ENCODE results near the gene BMP2K.

Gene BMP2K

DNA sequence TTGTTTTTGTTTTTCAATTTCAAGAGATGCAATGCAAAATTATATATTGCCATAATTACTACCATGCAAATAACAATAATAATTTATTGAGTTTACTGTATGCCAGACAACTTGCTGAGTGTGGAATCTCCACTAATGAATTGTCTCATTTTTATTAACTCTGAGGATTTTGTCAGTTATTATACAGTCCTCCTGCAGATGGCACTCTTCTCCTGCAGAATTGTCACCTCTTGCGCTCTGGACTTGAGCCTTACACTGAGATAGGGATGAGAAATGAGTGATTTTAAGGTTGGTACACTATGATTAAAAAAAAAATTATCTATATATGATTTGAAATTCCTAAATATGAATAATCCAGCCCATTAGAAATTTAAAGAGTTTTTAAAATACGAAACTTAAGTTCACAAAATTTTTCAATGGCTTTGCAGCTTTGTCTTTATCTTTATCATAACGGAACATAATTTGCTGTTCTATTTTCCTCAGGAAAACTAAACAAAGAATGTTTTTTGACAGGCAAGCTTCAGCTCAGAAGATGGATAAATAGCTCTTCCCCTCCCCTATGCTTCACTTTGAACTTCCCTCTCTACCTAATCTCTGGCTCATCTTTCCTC is 175.8 kb downstream of the BMP2K start:
- H3K18ac ChIP-seq (ENCODE audit: low read depth in 1 of 2, low read length in 2 of 2): no peak overlapping the region
- H4K91ac ChIP-seq (ENCODE audit: low read length): no peak overlapping the region
- no peaks in the 10 kb centered on the region for H3K9me3 ChIP-seq (ENCODE audit: control insufficient read depth, low read length)
- 78% methylated on average over 2 of the region's 3 CpGs for WGBS
- no peak overlapping the region for H3K14ac ChIP-seq (ENCODE audit: low read length in 2 of 2)
- H2BK5ac ChIP-seq (ENCODE audit: low read depth, low read length, poor library complexity, severe bottlenecking): no peak overlapping the region
- H2BK15ac ChIP-seq (ENCODE audit: low read depth, poor library complexity, severe bottlenecking): no peak overlapping the region
- no peak overlapping the region for H2AK5ac ChIP-seq (ENCODE audit: low read length, severe bottlenecking)
- no peak overlapping the region for H3K23ac ChIP-seq (ENCODE audit: low read length in 2 of 2)
- no peak overlapping the region for H3K4me3 ChIP-seq (ENCODE audit: insufficient read depth in 1 of 2, low read depth in 1 of 2, low read length in 2 of 2)
- H4K8ac ChIP-seq (ENCODE audit: low read length): no peak overlapping the region
- no peak overlapping the region for H3K4me2 ChIP-seq (ENCODE audit: low read length, poor library complexity, severe bottlenecking)
- DNase-seq: peak; percentile 56
- no peak overlapping the region for H2BK120ac ChIP-seq (ENCODE audit: low read depth, low read length)
- no peaks in the 10 kb centered on the region for H3K36me3 ChIP-seq (ENCODE audit: control insufficient read depth in 1 of 2, insufficient read depth in 2 of 2, low read depth in 1 of 2, low read length in 2 of 2)
- no peaks in the 10 kb centered on the region for H3K4me1 ChIP-seq (ENCODE audit: control insufficient read depth, insufficient read depth, low read depth, low read length)
- H3K9ac ChIP-seq (ENCODE audit: low read length): no peak overlapping the region
- H2BK12ac ChIP-seq (ENCODE audit: low read length in 2 of 2): no peak overlapping the region
- no peaks in the 10 kb centered on the region for H3K79me1 ChIP-seq (replicated peaks; ENCODE audit: low read length, poor library complexity, severe bottlenecking)
- no peak overlapping the region for H3K27ac ChIP-seq (ENCODE audit: low read length, poor library complexity, severe bottlenecking)
- no peak overlapping the region for H2AFZ ChIP-seq (ENCODE audit: low read depth, low read length)
- no peak overlapping the region for H3K4ac ChIP-seq (ENCODE audit: low read depth in 1 of 2, low read length in 2 of 2)
- H3K27me3 ChIP-seq (ENCODE audit: control insufficient read depth in 1 of 2, insufficient read depth in 1 of 2, low read length in 2 of 2): no peaks in the 10 kb centered on the region

DNA sequence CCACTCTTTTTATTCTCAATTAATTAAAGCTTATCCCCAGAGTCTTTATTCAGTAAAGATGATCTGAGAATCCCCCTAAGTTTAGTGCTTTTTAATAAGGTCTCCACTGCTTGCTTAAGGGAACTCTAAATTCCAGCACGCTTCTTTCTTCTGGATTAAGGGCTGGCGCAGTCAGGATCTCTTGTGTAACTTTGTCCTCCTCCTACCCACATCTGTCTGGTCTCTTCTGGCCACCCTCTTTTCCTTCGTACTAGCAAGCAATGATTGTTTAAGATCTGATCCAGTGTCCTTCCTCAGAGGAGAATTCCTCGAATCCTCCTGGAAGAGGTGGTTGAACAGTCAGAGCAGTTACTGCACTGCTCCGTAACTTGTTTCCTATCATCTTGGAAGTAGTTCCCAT is 177.1 kb downstream of the BMP2K start:
- no peak overlapping the region for H2AK5ac ChIP-seq (ENCODE audit: low read length, severe bottlenecking)
- no peak overlapping the region for H3K4me3 ChIP-seq (ENCODE audit: insufficient read depth in 1 of 2, low read depth in 1 of 2, low read length in 2 of 2)
- DNase-seq: no peak
- no peak overlapping the region for H3K4ac ChIP-seq (ENCODE audit: low read depth in 1 of 2, low read length in 2 of 2)
- no peaks in the 10 kb centered on the region for H3K9me3 ChIP-seq (ENCODE audit: control insufficient read depth, low read length)
- no peak overlapping the region for H4K8ac ChIP-seq (ENCODE audit: low read length)
- H2AFZ ChIP-seq (ENCODE audit: low read depth, low read length): no peak overlapping the region
- no peak overlapping the region for H3K18ac ChIP-seq (ENCODE audit: low read depth in 1 of 2, low read length in 2 of 2)
- H2BK120ac ChIP-seq (ENCODE audit: low read depth, low read length): no peak overlapping the region
- H3K27ac ChIP-seq (ENCODE audit: low read length, poor library complexity, severe bottlenecking): no peak overlapping the region
- no peak overlapping the region for H2BK15ac ChIP-seq (ENCODE audit: low read depth, poor library complexity, severe bottlenecking)
- no peak overlapping the region for H3K23ac ChIP-seq (ENCODE audit: low read length in 2 of 2)
- H3K4me2 ChIP-seq (ENCODE audit: low read length, poor library complexity, severe bottlenecking): no peak overlapping the region
- no peak overlapping the region for H2BK5ac ChIP-seq (ENCODE audit: low read depth, low read length, poor library complexity, severe bottlenecking)
- no peaks in the 10 kb centered on the region for H3K79me1 ChIP-seq (replicated peaks; ENCODE audit: low read length, poor library complexity, severe bottlenecking)
- H4K91ac ChIP-seq (ENCODE audit: low read length): no peak overlapping the region
- H3K36me3 ChIP-seq (ENCODE audit: control insufficient read depth in 1 of 2, insufficient read depth in 2 of 2, low read depth in 1 of 2, low read length in 2 of 2): no peaks in the 10 kb centered on the region
- no peak overlapping the region for H2BK12ac ChIP-seq (ENCODE audit: low read length in 2 of 2)
- no peak overlapping the region for H3K14ac ChIP-seq (ENCODE audit: low read length in 2 of 2)
- 92% methylated on average over 5 of the region's 5 CpGs for WGBS
- no peak overlapping the region for H3K9ac ChIP-seq (ENCODE audit: low read length)
- no peaks in the 10 kb centered on the region for H3K4me1 ChIP-seq (ENCODE audit: control insufficient read depth, insufficient read depth, low read depth, low read length)
- H3K27me3 ChIP-seq (ENCODE audit: control insufficient read depth in 1 of 2, insufficient read depth in 1 of 2, low read length in 2 of 2): no peaks in the 10 kb centered on the region

DNA sequence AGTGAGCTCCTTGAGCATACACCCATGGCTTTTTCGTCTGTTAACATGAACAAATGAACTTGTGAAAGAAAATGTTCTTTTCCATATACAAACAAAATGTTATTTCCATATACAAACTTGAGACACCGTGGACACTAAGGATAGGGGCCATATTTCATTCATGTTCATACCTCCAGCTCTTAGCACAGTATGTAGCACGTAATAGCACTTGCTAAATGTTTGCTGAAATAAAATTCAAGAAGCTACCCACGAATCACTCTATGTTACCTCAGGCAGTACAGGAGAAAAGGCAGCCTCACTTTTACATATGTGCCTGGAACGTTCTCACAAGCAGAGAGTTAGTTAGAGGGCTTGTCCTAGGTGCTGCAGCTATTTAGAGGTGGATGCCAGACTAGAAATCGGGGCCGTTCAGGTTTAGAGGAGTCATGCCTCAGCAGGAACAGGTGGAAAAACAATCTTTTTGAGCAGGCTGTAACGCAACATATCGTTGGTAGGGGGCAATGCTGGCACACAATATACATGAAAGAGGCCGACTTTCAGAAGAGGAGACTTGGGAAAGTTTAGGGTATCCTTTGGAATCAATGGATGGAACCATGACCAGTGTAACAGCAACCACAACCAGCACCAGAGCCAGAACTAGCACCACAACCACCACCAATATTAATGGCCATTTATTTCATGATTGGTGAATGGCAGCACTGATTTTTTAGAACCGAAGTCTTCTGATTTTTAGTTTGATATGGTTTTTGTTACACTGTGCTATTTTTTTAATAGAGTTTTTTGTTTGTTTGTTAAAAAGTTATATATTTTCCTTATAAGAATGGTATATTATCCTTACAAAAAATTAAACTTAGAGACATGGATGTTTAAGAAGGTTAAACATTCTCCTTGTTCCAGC is 177.9 kb downstream of the BMP2K start:
- no peak overlapping the region for H3K14ac ChIP-seq (ENCODE audit: low read length in 2 of 2)
- no peak overlapping the region for H3K18ac ChIP-seq (ENCODE audit: low read depth in 1 of 2, low read length in 2 of 2)
- H2BK120ac ChIP-seq (ENCODE audit: low read depth, low read length): no peak overlapping the region
- no peak overlapping the region for H2BK15ac ChIP-seq (ENCODE audit: low read depth, poor library complexity, severe bottlenecking)
- H3K9ac ChIP-seq (ENCODE audit: low read length): no peak overlapping the region
- H3K9me3 ChIP-seq (ENCODE audit: control insufficient read depth, low read length): no peaks in the 10 kb centered on the region
- no peak overlapping the region for H4K8ac ChIP-seq (ENCODE audit: low read length)
- no peak overlapping the region for H2AK5ac ChIP-seq (ENCODE audit: low read length, severe bottlenecking)
- H3K27ac ChIP-seq (ENCODE audit: low read length, poor library complexity, severe bottlenecking): no peak overlapping the region
- peak; percentile 11 for DNase-seq
- H4K91ac ChIP-seq (ENCODE audit: low read length): no peak overlapping the region
- H3K36me3 ChIP-seq (ENCODE audit: control insufficient read depth in 1 of 2, insufficient read depth in 2 of 2, low read depth in 1 of 2, low read length in 2 of 2): no peaks in the 10 kb centered on the region
- no peaks in the 10 kb centered on the region for H3K79me1 ChIP-seq (replicated peaks; ENCODE audit: low read length, poor library complexity, severe bottlenecking)
- no peaks in the 10 kb centered on the region for H3K27me3 ChIP-seq (ENCODE audit: control insufficient read depth in 1 of 2, insufficient read depth in 1 of 2, low read length in 2 of 2)
- no peak overlapping the region for H3K4me2 ChIP-seq (ENCODE audit: low read length, poor library complexity, severe bottlenecking)
- H2BK12ac ChIP-seq (ENCODE audit: low read length in 2 of 2): no peak overlapping the region
- H3K4me1 ChIP-seq (ENCODE audit: control insufficient read depth, insufficient read depth, low read depth, low read length): no peaks in the 10 kb centered on the region
- H2AFZ ChIP-seq (ENCODE audit: low read depth, low read length): no peak overlapping the region
- H3K4ac ChIP-seq (ENCODE audit: low read depth in 1 of 2, low read length in 2 of 2): no peak overlapping the region
- WGBS: 46% methylated on average over 10 of the region's 11 CpGs
- no peak overlapping the region for H3K23ac ChIP-seq (ENCODE audit: low read length in 2 of 2)
- no peak overlapping the region for H3K4me3 ChIP-seq (ENCODE audit: insufficient read depth in 1 of 2, low read depth in 1 of 2, low read length in 2 of 2)
- no peak overlapping the region for H2BK5ac ChIP-seq (ENCODE audit: low read depth, low read length, poor library complexity, severe bottlenecking)

DNA sequence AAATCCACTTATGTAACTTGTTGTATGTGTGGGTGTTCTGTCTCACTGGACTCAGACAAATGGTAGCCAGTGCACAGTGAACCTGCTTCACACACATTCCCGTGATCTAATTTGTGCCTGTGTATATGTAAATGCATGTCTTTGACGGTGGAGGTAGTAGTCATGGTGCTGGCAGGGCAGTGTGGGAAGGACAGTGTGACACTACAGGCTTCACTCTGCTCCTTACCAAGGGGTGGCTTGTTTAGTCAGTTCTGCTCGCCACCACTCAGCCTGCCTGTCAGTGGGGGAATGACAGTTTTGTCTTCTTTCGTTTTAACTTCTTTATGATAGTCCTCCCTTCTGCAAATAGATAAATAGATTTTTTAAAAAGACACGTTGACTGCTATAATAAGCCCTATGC is 180.8 kb downstream of the BMP2K start:
- 87% methylated on average over 2 of the region's 5 CpGs for WGBS
- no peak overlapping the region for H3K23ac ChIP-seq (ENCODE audit: low read length in 2 of 2)

More for the DNA sequence above, 180.8 kb downstream of the BMP2K start:
- no peaks in the 10 kb centered on the region for H3K9me3 ChIP-seq (ENCODE audit: control insufficient read depth, low read length)
- H3K27me3 ChIP-seq (ENCODE audit: control insufficient read depth in 1 of 2, insufficient read depth in 1 of 2, low read length in 2 of 2): no peaks in the 10 kb centered on the region
- no peaks in the 10 kb centered on the region for H3K4me1 ChIP-seq (ENCODE audit: control insufficient read depth, insufficient read depth, low read depth, low read length)
- no peak overlapping the region for H2AFZ ChIP-seq (ENCODE audit: low read depth, low read length)
- H3K18ac ChIP-seq (ENCODE audit: low read depth in 1 of 2, low read length in 2 of 2): no peak overlapping the region
- DNase-seq: no peak
- H3K4ac ChIP-seq (ENCODE audit: low read depth in 1 of 2, low read length in 2 of 2): no peak overlapping the region
- H2BK5ac ChIP-seq (ENCODE audit: low read depth, low read length, poor library complexity, severe bottlenecking): no peak overlapping the region
- H3K14ac ChIP-seq (ENCODE audit: low read length in 2 of 2): no peak overlapping the region
- peak overlapping the region; percentile 18 for H4K91ac ChIP-seq (ENCODE audit: low read length)
- no peak overlapping the region for H3K27ac ChIP-seq (ENCODE audit: low read length, poor library complexity, severe bottlenecking)
- H3K9ac ChIP-seq (ENCODE audit: low read length): no peak overlapping the region
- no peak overlapping the region for H2BK15ac ChIP-seq (ENCODE audit: low read depth, poor library complexity, severe bottlenecking)
- no peak overlapping the region for H2AK5ac ChIP-seq (ENCODE audit: low read length, severe bottlenecking)
- H4K8ac ChIP-seq (ENCODE audit: low read length): no peak overlapping the region
- no peak overlapping the region for H2BK120ac ChIP-seq (ENCODE audit: low read depth, low read length)
- H3K4me2 ChIP-seq (ENCODE audit: low read length, poor library complexity, severe bottlenecking): no peak overlapping the region
- no peak overlapping the region for H3K4me3 ChIP-seq (ENCODE audit: insufficient read depth in 1 of 2, low read depth in 1 of 2, low read length in 2 of 2)
- no peak overlapping the region for H2BK12ac ChIP-seq (ENCODE audit: low read length in 2 of 2)
- no peaks in the 10 kb centered on the region for H3K79me1 ChIP-seq (replicated peaks; ENCODE audit: low read length, poor library complexity, severe bottlenecking)
- no peaks in the 10 kb centered on the region for H3K36me3 ChIP-seq (ENCODE audit: control insufficient read depth in 1 of 2, insufficient read depth in 2 of 2, low read depth in 1 of 2, low read length in 2 of 2)
